ENCODE data around the gene ITGBL1. TPM values are rescaled to one million over a fixed set of nuclear protein-coding genes. Genes with fewer than 3 reads are reported as not detected.

ITGBL1 gene
- total RNA-seq, 4 donors from 2014 or later: 26.4 to 81.4 (median 76.1) TPM

GRCh38 chr13:101569807-101570206 lies 117.3 kb downstream of the ITGBL1 start:
- no peaks in the 10 kb centered on the region for H3K27me3 ChIP-seq
- H3K4me1 ChIP-seq: no peaks in the 10 kb centered on the region
- WGBS, 2 donors: 87 to 96% methylated on average over 1 of the region's 1 CpG
- TF ChIP-seq POLR2A (IDR thresholded peaks at IDR 0.05) (no peak), CTCF (IDR thresholded peaks at IDR 0.05) (no peak)
- H3K36me3 ChIP-seq: no peaks in the 10 kb centered on the region
- no peak overlapping the region for H3K27ac ChIP-seq
- no peak overlapping the region for H3K4me3 ChIP-seq
- H3K9me3 ChIP-seq: no peaks in the 10 kb centered on the region
- no peak for DNase-seq (ENCODE audit: low spot score in 2 of 2)

- Histone ChIP-seq H3K9me3 (no peaks in the 10 kb centered on the region), H3K27me3 (no peaks in the 10 kb centered on the region), H3K4me1 (no peaks in the 10 kb centered on the region), H3K36me3 (no peaks in the 10 kb centered on the region), H3K27ac (no peak overlapping the region), H3K4me3 (no peak overlapping the region)
- DNase-seq (ENCODE audit: low spot score in 2 of 2): no peak
- no peak for TF ChIP-seq CTCF (IDR thresholded peaks at IDR 0.05)
- TF ChIP-seq EP300 (IDR thresholded peaks at IDR 0.05): no peak
- TF ChIP-seq POLR2A (IDR thresholded peaks at IDR 0.05): no peak
Observed at GRCh38 chr13:101570410-101570809, 117.9 kb downstream of the ITGBL1 start.

- TF ChIP-seq CTCF (IDR thresholded peaks at IDR 0.05) (no peak), POLR2A (IDR thresholded peaks at IDR 0.05) (no peak), EP300 (IDR thresholded peaks at IDR 0.05) (no peak)
- no peaks in the 10 kb centered on the region for H3K9me3 ChIP-seq
- H3K36me3 ChIP-seq: no peaks in the 10 kb centered on the region
- no peaks in the 10 kb centered on the region for H3K27me3 ChIP-seq
- no peak for DNase-seq (ENCODE audit: low spot score in 2 of 2)
- no peaks in the 10 kb centered on the region for H3K4me1 ChIP-seq
- no peak overlapping the region for H3K4me3 ChIP-seq
- H3K27ac ChIP-seq: no peak overlapping the region
- 52 to 63% methylated on average over 5 of the region's 5 CpGs for WGBS, 2 donors
Observed at GRCh38 chr13:101572456-101572855, 120.0 kb downstream of the ITGBL1 start.

- Histone ChIP-seq H3K36me3 (no peaks in the 10 kb centered on the region), H3K9me3 (no peaks in the 10 kb centered on the region), H3K4me3 (no peak overlapping the region), H3K4me1 (peaks cover 0 to 3% (median 0%) of the 10 kb centered on the region in 4 donors), H3K27ac (no peak overlapping the region), H3K27me3 (no peaks in the 10 kb centered on the region)
- no peak for DNase-seq (ENCODE audit: low spot score in 2 of 2)
- no peak for TF ChIP-seq CTCF (IDR thresholded peaks at IDR 0.05)
- no peak for TF ChIP-seq EP300 (IDR thresholded peaks at IDR 0.05)
- TF ChIP-seq POLR2A (IDR thresholded peaks at IDR 0.05): no peak
Observed at GRCh38 chr13:101575581-101575980, 123.1 kb downstream of the ITGBL1 start.

- H3K36me3 ChIP-seq: no peaks in the 10 kb centered on the region
- H3K27me3 ChIP-seq: no peaks in the 10 kb centered on the region
- no peaks in the 10 kb centered on the region for H3K9me3 ChIP-seq
- peaks cover 0 to 3% (median 0%) of the 10 kb centered on the region in 4 donors for H3K4me1 ChIP-seq
- no peak overlapping the region for H3K27ac ChIP-seq
- WGBS, 2 donors: 53 to 80% methylated on average over 4 of the region's 4 CpGs
- no peak overlapping the region for H3K4me3 ChIP-seq
- DNase-seq (ENCODE audit: low spot score in 2 of 2): no peak
- TF ChIP-seq EP300 (IDR thresholded peaks at IDR 0.05) (no peak), CTCF (IDR thresholded peaks at IDR 0.05) (no peak)
Observed at GRCh38 chr13:101576455-101576854, 124.0 kb downstream of the ITGBL1 start.

All from tibial nerve (tissue), 4 donors.